Kidney (tissue), 14 donors: Measurements from ENCODE around the gene PCDHA1. TPM values are rescaled to one million over a fixed set of nuclear protein-coding genes. Genes with fewer than 3 reads are reported as not detected.

Experiments used
- DNase-seq, 5 donors: peaks; one replicate each; pipeline ENCODE4 v3.0.0-alpha.2; 2013 to 2020
- FAIRE-seq: peaks from 2 replicates; lab custom pipeline; 2012; peaks lifted over from hg19 to GRCh38; lab: Jason Lieb, UNC
- H3K27ac ChIP-seq, 2 donors: one replicate each; pipeline ENCODE4 v1.7.0; 2013; ENCODE audit warnings: low read depth in 2 of 2, low read length in 2 of 2, inconsistent platforms in 1 of 2
- H3K27me3 ChIP-seq: one replicate; pipeline ENCODE4 v1.7.1; 2013; ENCODE audit warnings: low read length, inconsistent platforms; ENCODE audit not compliant: control insufficient read depth, insufficient read depth
- H3K36me3 ChIP-seq, 3 donors: one replicate each; pipeline versions ENCODE4 v1.7.0 to v1.7.1; 2013; ENCODE audit warnings: low read length in 3 of 3, control low read depth in 1 of 3, inconsistent platforms in 1 of 3; ENCODE audit not compliant: insufficient read depth in 3 of 3, control insufficient read depth in 2 of 3
- H3K4me1 ChIP-seq, 3 donors: one replicate each; pipeline versions ENCODE4 v1.7.0 to v1.7.1; 2013; ENCODE audit warnings: low read length in 3 of 3, inconsistent platforms in 1 of 3, low read depth in 1 of 3; ENCODE audit not compliant: control insufficient read depth in 2 of 3, insufficient read depth in 2 of 3
- H3K4me3 ChIP-seq, 3 donors: one replicate each; pipeline versions ENCODE4 v1.7.0 to v1.8.1; 2013; ENCODE audit warnings: low read length in 3 of 3, control low read depth in 1 of 3, inconsistent platforms in 1 of 3
- H3K9ac ChIP-seq, 3 donors: one replicate each; pipeline versions ENCODE4 v1.7.0 to v1.7.1; 2013; ENCODE audit warnings: low read length in 3 of 3, control low read depth in 1 of 3, inconsistent platforms in 1 of 3
- H3K9me3 ChIP-seq, 3 donors: one replicate each; pipeline versions ENCODE4 v1.7.0 to v1.7.1; 2013; ENCODE audit warnings: low read length in 3 of 3, control low read depth in 1 of 3, inconsistent platforms in 1 of 3; ENCODE audit not compliant: control insufficient read depth in 2 of 3, insufficient read depth in 1 of 3
- CTCF ChIP-seq: IDR thresholded peaks from 3 replicates; pipeline ENCODE4 v1.5.1; 2012; ENCODE audit warnings: mild to moderate bottlenecking, moderate library complexity, borderline replicate concordance; ENCODE audit not compliant: insufficient read depth; ENCODE audit errors: extremely low read depth
- intact Hi-C: fragments of 100-400 bp; cut with DNase I; formaldehyde crosslinking; loops from one replicate; pipeline ENCODE4 v1.11.1; 2022
- polyA plus RNA-seq: library from polyadenylated mRNA; stranded (reverse); fragments of 350-450 nt; fragmentation: Illumina TruSeq; extraction: RNeasy Lipid Tissue Mini Kit (QIAGEN cat#74804); gene quantifications from one replicate; pipeline ENCODE4 v1.2.3, GENCODE V29; 2014; ENCODE audit warnings: low read depth, low replicate concordance; ENCODE audit not compliant: insufficient read depth
- total RNA-seq: library from RNA; stranded (reverse); fragmentation: NEBNext Ultra II Directional; extraction: Animal tissue kit (Norgen Biotek cat#: 25700); gene quantifications from one replicate; pipeline ENCODE4 v1.2.1, GENCODE V29; 2021
- donor health status: control.
- donor health status: control.
- donor health status: control.
- donor health status: control.
- donor health status: control.
- donor health status: DM: yes; HTN: yes; CAD: no.
- donor health status: Normal renal cell carcinoma (clear cell type).

The PCDHA1 gene
- total and polyA plus RNA-seq, 2 donors from 2014 or later: 0.13 TPM; not detected in 1

DNA sequence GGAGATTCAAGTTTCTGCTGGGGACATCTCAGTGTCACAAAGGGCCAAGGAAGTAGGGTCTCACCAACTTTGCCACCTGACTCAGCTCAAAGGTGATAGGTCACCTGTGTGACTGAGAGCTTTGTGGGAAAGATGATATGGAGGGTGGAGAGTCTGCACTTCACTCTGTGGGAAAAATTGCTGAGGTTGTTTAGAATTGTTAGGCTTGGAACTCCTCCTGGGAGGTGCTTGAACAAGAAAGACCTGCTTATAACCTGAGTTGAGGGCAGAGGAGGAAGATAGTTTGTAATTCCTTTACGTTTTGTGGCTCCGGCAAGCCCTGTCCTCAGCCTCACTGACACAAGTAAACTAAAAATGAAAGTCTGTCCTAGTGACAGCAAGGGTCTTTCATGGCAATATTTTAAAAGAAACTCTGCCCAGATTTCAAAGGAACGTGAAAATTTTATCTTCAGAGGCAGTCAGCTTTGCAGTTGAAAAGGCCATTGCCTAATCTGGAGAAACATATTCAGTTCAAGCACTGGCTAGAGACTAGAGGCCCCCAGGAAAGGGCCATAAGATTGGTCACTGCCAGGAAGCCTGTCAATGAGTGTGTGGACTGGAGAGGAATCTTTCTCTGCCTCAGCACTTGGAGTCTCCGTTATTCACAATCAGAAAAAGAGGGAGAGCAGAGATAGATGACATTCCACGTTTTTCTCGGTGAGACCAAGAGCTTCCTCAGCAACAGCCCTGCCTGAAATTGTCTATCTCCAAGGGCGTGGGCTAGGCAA, 203.5 kb downstream of the PCDHA1 start:
- no peak for FAIRE-seq
- H3K27me3 ChIP-seq: no peaks in the 10 kb centered on the region
- H3K9me3 ChIP-seq: no peaks in the 10 kb centered on the region
- H3K27ac ChIP-seq: no peak overlapping the region
- no peaks in the 10 kb centered on the region for H3K4me1 ChIP-seq
- no peak overlapping the region for H3K4me3 ChIP-seq
- H3K36me3 ChIP-seq: no peaks in the 10 kb centered on the region
- no peak for TF ChIP-seq CTCF
- DNase-seq: no peak
- intact Hi-C loops: no loop called here
- H3K9ac ChIP-seq: no peak overlapping the region

GRCh38 chr5:140992828-140993227, 206.9 kb downstream of the PCDHA1 start:
- Histone ChIP-seq H3K27ac (no peak overlapping the region), H3K4me3 (no peak overlapping the region), H3K9ac (no peak overlapping the region), H3K9me3 (no peaks in the 10 kb centered on the region), H3K27me3 (no peaks in the 10 kb centered on the region), H3K36me3 (no peaks in the 10 kb centered on the region), H3K4me1 (no peaks in the 10 kb centered on the region)
- no peak for DNase-seq
- no peak for FAIRE-seq
- TF ChIP-seq CTCF: no peak
- intact Hi-C loops: no loop called here

DNA sequence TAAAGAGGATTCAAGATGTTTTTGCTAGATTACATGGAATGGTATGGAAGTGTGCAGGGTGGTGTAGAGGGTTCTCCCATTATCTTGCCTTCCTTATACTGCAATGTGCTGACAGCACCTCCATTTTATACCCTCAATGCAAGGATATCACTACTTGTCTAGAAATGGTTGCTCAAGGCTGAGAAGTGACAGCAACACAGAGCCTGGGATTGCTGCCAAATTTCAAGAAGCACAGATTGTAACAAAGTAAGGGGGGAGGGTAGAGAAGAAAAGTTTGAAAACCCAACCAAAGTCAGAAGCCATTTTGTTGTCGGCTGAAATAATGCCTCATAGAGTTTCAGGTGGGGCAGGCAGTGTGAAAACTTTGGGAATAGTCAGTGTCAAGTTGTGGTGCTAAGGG, 210.1 kb downstream of the PCDHA1 start:
- Histone ChIP-seq H3K27ac (no peak overlapping the region), H3K4me3 (no peak overlapping the region), H3K36me3 (no peaks in the 10 kb centered on the region), H3K9me3 (no peaks in the 10 kb centered on the region), H3K9ac (no peak overlapping the region), H3K4me1 (no peaks in the 10 kb centered on the region), H3K27me3 (no peaks in the 10 kb centered on the region)
- no peak for FAIRE-seq
- TF ChIP-seq CTCF: no peak
- DNase-seq: no peak
- intact Hi-C loops: no loop called here
